Gastrocnemius medialis (tissue), 4 donors: ENCODE results near the gene ENTHD1. TPM values are rescaled to one million over a fixed set of nuclear protein-coding genes. Genes with fewer than 3 reads are reported as not detected.

Source experiments
- ATAC-seq, 2 donors: fragments of 150-250 bp; one replicate each; pipeline ENCODE4 v1.9.1; 2016
- DNase-seq, 2 donors: peaks; one replicate each; pipeline ENCODE4 v3.0.0-alpha.2; 2019
- H3K27ac ChIP-seq, 4 donors: fragments of 200-600 bp; sonication (generic); 1 replicate in 1 of 4; 2 replicates in 3 of 4; pipeline ENCODE4 v1.5.1; 2016 to 2018; ENCODE audit warnings: mild to moderate bottlenecking in 2 of 4, moderate library complexity in 1 of 4
- H3K27me3 ChIP-seq, 3 donors: fragments of 200-600 bp; sonication (generic) in 2 of 3; 1 replicate in 1 of 3; 2 replicates in 2 of 3; pipeline versions ENCODE4 v1.5.1 to v1.6.0; 2016 to 2019; ENCODE audit warnings: mild to moderate bottlenecking in 1 of 3, moderate library complexity in 1 of 3
- H3K36me3 ChIP-seq, 2 donors: fragments of 200-600 bp; sonication (generic) in 1 of 2; one replicate each; pipeline ENCODE4 v1.5.1; 2017 to 2018
- H3K4me1 ChIP-seq, 2 donors: fragments of 200-600 bp; sonication (generic) in 1 of 2; one replicate each; pipeline ENCODE4 v1.5.1; 2016 to 2017; ENCODE audit warnings: mild to moderate bottlenecking in 2 of 2
- H3K4me3 ChIP-seq, 4 donors: fragments of 200-600 bp; sonication (generic) in 3 of 4; 1 replicate in 1 of 4; 2 replicates in 3 of 4; pipeline ENCODE4 v1.5.1; 2016 to 2019; ENCODE audit warnings: mild to moderate bottlenecking in 2 of 4
- H3K9me3 ChIP-seq, 3 donors: fragments of 200-600 bp; sonication (generic) in 2 of 3; 1 replicate in 1 of 3; 2 replicates in 2 of 3; pipeline ENCODE4 v1.5.1; 2016 to 2019
- CTCF ChIP-seq, 5 experiments: fragments of 450-650 bp in 3 of 5; fragments of 200-600 bp in 2 of 5; sonication (generic) in 2 of 5; IDR thresholded peaks in 4 of 5; conservative IDR thresholded peaks in 1 of 5; 1 replicate in 4 of 5; 2 replicates in 1 of 5; pipeline ENCODE4 v1.5.1; 2016 to 2019; ENCODE audit warnings: antibody characterized with exemption in 5 of 5, mild to moderate bottlenecking in 3 of 5, moderate library complexity in 3 of 5
- POLR2A ChIP-seq, 2 donors: fragments of 450-650 bp; IDR thresholded peaks; one replicate each; pipeline ENCODE4 v1.6.1; 2017; ENCODE audit warnings: antibody characterized with exemption in 2 of 2, mild to moderate bottlenecking in 2 of 2, moderate library complexity in 2 of 2
- in situ Hi-C, 4 donors: fragments of 200-750 bp; cut with MboI; loops; one replicate each; pipeline versions ENCODE4 v1.15.0 to v1.8.0; 2017; ENCODE audit warnings: low sequenced_read_pairs in 4 of 4
- intact Hi-C: fragments of 100-400 bp; cut with DNase I; formaldehyde crosslinking; loops from one replicate; pipeline ENCODE4 v1.15.1; 2023; ENCODE audit warnings: low total_unique reads
- total RNA-seq, 4 donors: library from RNA; depleted of rRNA; stranded (reverse); fragments of >200 nt; gene quantifications; one replicate each; pipeline versions ENCODE4 v1.1.0 to v1.2.3, GENCODE V29; 2016

Gene ENTHD1
- total RNA-seq, 4 donors from 2014 or later, result not detected

GRCh38 chr22:39797528-39798147, 95.9 kb downstream of the ENTHD1 start:
- no peak for TF ChIP-seq CTCF (IDR thresholded peaks at IDR 0.05 in 4 of 5, conservative IDR thresholded peaks at IDR 0.05 in 1 of 5)
- no peak for TF ChIP-seq POLR2A (IDR thresholded peaks at IDR 0.05)
- H3K27ac ChIP-seq, result no peak overlapping the region
- in situ Hi-C loops (no loop called here), intact Hi-C loops (no loop called here)
- peaks cover 5 to 12% (median 8%) of the 10 kb centered on the region in 3 donors for H3K27me3 ChIP-seq
- ATAC-seq (no peak), DNase-seq (no peak)
- peaks cover 0 to 11% (median 0%) of the 10 kb centered on the region in 3 donors for H3K9me3 ChIP-seq
- H3K4me1 ChIP-seq, result no peaks in the 10 kb centered on the region
- no peak overlapping the region for H3K4me3 ChIP-seq
- no peaks in the 10 kb centered on the region for H3K36me3 ChIP-seq

GRCh38 chr22:39789788-39790187, 103.8 kb downstream of the ENTHD1 start:
- H3K27ac ChIP-seq, result no peak overlapping the region
- no peak overlapping the region for H3K4me3 ChIP-seq
- no peaks in the 10 kb centered on the region for H3K36me3 ChIP-seq
- in situ Hi-C loops (no loop called here), intact Hi-C loops (no loop called here)
- H3K9me3 ChIP-seq, result no peaks in the 10 kb centered on the region
- H3K27me3 ChIP-seq, result no peaks in the 10 kb centered on the region
- no peaks in the 10 kb centered on the region for H3K4me1 ChIP-seq
- ATAC-seq (no peak), DNase-seq (no peak)
- no peak for TF ChIP-seq POLR2A (IDR thresholded peaks at IDR 0.05)
- TF ChIP-seq CTCF (IDR thresholded peaks at IDR 0.05 in 4 of 5, conservative IDR thresholded peaks at IDR 0.05 in 1 of 5), result no peak

GRCh38 chr22:39785232-39785631, 108.3 kb downstream of the ENTHD1 start:
- TF ChIP-seq POLR2A (IDR thresholded peaks at IDR 0.05) (no peak), CTCF (IDR thresholded peaks at IDR 0.05 in 4 of 5, conservative IDR thresholded peaks at IDR 0.05 in 1 of 5) (no peak)

GRCh38 chr22:39777716-39778454, 115.7 kb downstream of the ENTHD1 start:
- TF ChIP-seq CTCF (IDR thresholded peaks at IDR 0.05 in 4 of 5, conservative IDR thresholded peaks at IDR 0.05 in 1 of 5) (no peak), POLR2A (IDR thresholded peaks at IDR 0.05) (no peak)
- intact Hi-C loops, result no loop called here
- no peak for DNase-seq
- Histone ChIP-seq H3K27me3 (peaks cover 0 to 16% (median 11%) of the 10 kb centered on the region in 3 donors), H3K36me3 (no peaks in the 10 kb centered on the region), H3K9me3 (no peaks in the 10 kb centered on the region), H3K4me3 (no peak overlapping the region), H3K4me1 (no peaks in the 10 kb centered on the region), H3K27ac (no peak overlapping the region)
- in situ Hi-C loops, result no loop called here
- no peak for ATAC-seq

More at GRCh38 chr22:39785232-39785631, 108.3 kb downstream of the ENTHD1 start:
- Histone ChIP-seq H3K4me1 (no peaks in the 10 kb centered on the region), H3K36me3 (no peaks in the 10 kb centered on the region), H3K4me3 (no peak overlapping the region), H3K9me3 (no peaks in the 10 kb centered on the region), H3K27me3 (peaks cover 0 to 11% (median 7%) of the 10 kb centered on the region in 3 donors), H3K27ac (no peak overlapping the region)
- ATAC-seq (no peak), DNase-seq (no peak)
- in situ Hi-C loops, result no loop called here
- intact Hi-C loops, result no loop called here
